Lung (tissue), 12 donors: ENCODE measurements around the gene PODNL1. TPM values are rescaled to one million over a fixed set of nuclear protein-coding genes. Genes with fewer than 3 reads are reported as not detected.

ENCODE experiments used
- ATAC-seq: fragments of 200-7000 bp; cut with Tn5 transposase; one replicate; pipeline ENCODE4 v1.9.1; 2020; ENCODE audit warnings: moderate number of reproducible peaks; ENCODE audit not compliant: insufficient read depth, low FRiP score
- DNase-seq, 3 donors: peaks; one replicate each; pipeline ENCODE4 v3.0.0-alpha.2; 2013 to 2017
- H3K27ac ChIP-seq, 2 donors: one replicate each; pipeline ENCODE4 v1.5.1; 2013; ENCODE audit warnings: mild to moderate bottlenecking in 2 of 2, moderate library complexity in 2 of 2, control low read depth in 1 of 2, inconsistent platforms in 1 of 2, low read depth in 1 of 2, low read length in 1 of 2
- H3K27me3 ChIP-seq, 3 donors: one replicate each; pipeline ENCODE4 v1.5.1; 2013; ENCODE audit warnings: low read length in 2 of 3; ENCODE audit not compliant: control insufficient read depth in 3 of 3, insufficient read depth in 3 of 3
- H3K36me3 ChIP-seq, 4 donors: one replicate each; pipeline ENCODE4 v1.5.1; 2013; ENCODE audit warnings: low read length in 4 of 4, mild to moderate bottlenecking in 1 of 4, moderate library complexity in 1 of 4; ENCODE audit not compliant: control insufficient read depth in 4 of 4, insufficient read depth in 4 of 4
- H3K4me1 ChIP-seq, 5 donors: one replicate each; pipeline ENCODE4 v1.5.1; 2013; ENCODE audit warnings: low read length in 5 of 5, mild to moderate bottlenecking in 2 of 5, moderate library complexity in 1 of 5; ENCODE audit not compliant: control insufficient read depth in 5 of 5, insufficient read depth in 5 of 5
- H3K4me3 ChIP-seq: one replicate; pipeline ENCODE4 v1.5.1; 2013; ENCODE audit warnings: mild to moderate bottlenecking, control low read depth, moderate library complexity
- H3K9ac ChIP-seq, 2 donors: one replicate each; pipeline ENCODE4 v1.5.1; 2013; ENCODE audit warnings: low read length in 2 of 2, control low read depth in 1 of 2; ENCODE audit not compliant: insufficient read depth in 1 of 2
- H3K9me3 ChIP-seq, 4 donors: one replicate each; pipeline ENCODE4 v1.5.1; 2013; ENCODE audit warnings: low read length in 3 of 4, mild to moderate bottlenecking in 1 of 4, moderate library complexity in 1 of 4; ENCODE audit not compliant: control insufficient read depth in 4 of 4, insufficient read depth in 3 of 4
- WGBS, 2 donors: extraction: QIAGEN DNeasy Blood & Tissue Kit; methylation state at CpG; one replicate each; pipeline ENCODE4 v1.1.7; 2013; 5-methylcytosine and 5-hydroxymethylcytosine counted together
- polyA plus RNA-seq, 2 donors: library from polyadenylated mRNA; stranded (reverse); fragments of 200-250 nt; gene quantifications; one replicate each; pipeline ENCODE4 v1.2.1, GENCODE V29; 2013
- total RNA-seq, 2 donors: library from RNA; depleted of rRNA in 1 of 2; stranded (reverse); fragments of >200 nt in 1 of 2; gene quantifications; one replicate each; pipeline ENCODE4 v1.2.1, GENCODE V29; 2014 to 2021
- TF ChIP-seq, protein P1 (sequence below): IDR thresholded peaks from 2 replicates; pipeline ENCODE4 v1.5.1; 2012; ENCODE audit warnings: mild to moderate bottlenecking; ENCODE audit errors: control extremely low read depth, extremely low read depth
- donor health status: control.
- donor health status: control.
- donor health status: Bipolar disorder and iron deficiency.
- donor health status: healthy.
- donor health status: DM: yes; HTN: yes; CAD: no.

The PODNL1 gene
- total and polyA plus RNA-seq, 4 donors: 0.55 to 6.4 (median 0.92) TPM

DNA sequence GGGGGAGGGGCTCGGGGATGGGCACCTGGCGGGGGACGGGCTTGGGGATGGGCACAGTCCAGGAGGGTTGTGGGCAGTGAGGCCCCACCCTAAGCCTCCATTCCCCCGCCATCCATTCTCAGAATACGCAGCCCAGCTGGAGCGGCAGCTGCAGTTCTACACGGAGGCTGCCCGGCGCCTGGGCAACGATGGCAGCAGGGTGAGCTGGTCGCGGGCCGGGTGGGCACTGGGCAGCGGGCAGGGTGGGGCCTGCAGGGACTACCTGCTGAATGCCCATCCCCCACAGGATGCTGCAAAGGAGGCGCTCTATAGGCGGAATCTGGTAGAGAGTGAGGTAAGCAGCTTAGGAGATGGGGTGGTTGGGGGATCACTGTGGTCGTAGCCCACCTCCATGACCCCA lies 8.3 kb downstream of the PODNL1 start:
- no peak for ATAC-seq
- DNase-seq: no peak
- Histone ChIP-seq H3K27ac (no peak overlapping the region), H3K4me1 (peaks cover 0 to 10% (median 0%) of the 10 kb centered on the region in 5 donors), H3K9ac (no peak overlapping the region), H3K4me3 (no peak overlapping the region), H3K36me3 (peaks cover 0 to 27% (median 2%) of the 10 kb centered on the region in 4 donors), H3K9me3 (no peaks in the 10 kb centered on the region), H3K27me3 (peaks cover 0 to 8% (median 0%) of the 10 kb centered on the region in 3 donors)
- WGBS, 2 donors: 91 to 93% methylated on average over 17 of the region's 17 CpGs
- TF ChIP-seq, protein P1, sequence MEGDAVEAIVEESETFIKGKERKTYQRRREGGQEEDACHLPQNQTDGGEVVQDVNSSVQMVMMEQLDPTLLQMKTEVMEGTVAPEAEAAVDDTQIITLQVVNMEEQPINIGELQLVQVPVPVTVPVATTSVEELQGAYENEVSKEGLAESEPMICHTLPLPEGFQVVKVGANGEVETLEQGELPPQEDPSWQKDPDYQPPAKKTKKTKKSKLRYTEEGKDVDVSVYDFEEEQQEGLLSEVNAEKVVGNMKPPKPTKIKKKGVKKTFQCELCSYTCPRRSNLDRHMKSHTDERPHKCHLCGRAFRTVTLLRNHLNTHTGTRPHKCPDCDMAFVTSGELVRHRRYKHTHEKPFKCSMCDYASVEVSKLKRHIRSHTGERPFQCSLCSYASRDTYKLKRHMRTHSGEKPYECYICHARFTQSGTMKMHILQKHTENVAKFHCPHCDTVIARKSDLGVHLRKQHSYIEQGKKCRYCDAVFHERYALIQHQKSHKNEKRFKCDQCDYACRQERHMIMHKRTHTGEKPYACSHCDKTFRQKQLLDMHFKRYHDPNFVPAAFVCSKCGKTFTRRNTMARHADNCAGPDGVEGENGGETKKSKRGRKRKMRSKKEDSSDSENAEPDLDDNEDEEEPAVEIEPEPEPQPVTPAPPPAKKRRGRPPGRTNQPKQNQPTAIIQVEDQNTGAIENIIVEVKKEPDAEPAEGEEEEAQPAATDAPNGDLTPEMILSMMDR: no peak

DNA sequence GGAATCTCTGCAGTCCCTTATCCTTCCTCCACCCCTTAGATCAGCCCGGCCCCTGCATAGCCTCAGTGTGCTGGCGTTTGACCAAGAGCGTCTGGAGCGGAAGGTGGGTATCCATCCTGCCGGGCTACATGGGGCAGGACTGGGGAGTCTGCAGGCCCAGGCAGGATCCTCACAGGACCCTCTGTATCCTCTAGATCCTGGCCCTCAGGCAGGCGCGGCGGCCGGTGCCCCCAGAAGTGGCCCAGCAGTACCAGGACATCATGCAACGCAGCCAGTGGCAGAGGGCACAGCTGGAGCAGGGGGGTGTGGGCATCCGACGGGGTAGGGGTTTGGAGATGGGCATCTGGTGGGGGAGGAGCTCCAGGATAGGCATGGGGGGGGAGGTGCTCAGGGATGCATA lies 8.9 kb downstream of the PODNL1 start:
- Histone ChIP-seq H3K4me1 (peaks cover 0 to 10% (median 0%) of the 10 kb centered on the region in 5 donors), H3K36me3 (peaks cover 0 to 29% (median 2%) of the 10 kb centered on the region in 4 donors), H3K4me3 (no peak overlapping the region), H3K9ac (no peak overlapping the region), H3K27me3 (peaks cover 0 to 1% (median 0%) of the 10 kb centered on the region in 3 donors), H3K27ac (no peak overlapping the region), H3K9me3 (no peaks in the 10 kb centered on the region)
- no peak for ATAC-seq
- TF ChIP-seq, protein P1: no peak
- DNase-seq: no peak
- WGBS, 2 donors: 87 to 90% methylated on average over 12 of the region's 12 CpGs

DNA sequence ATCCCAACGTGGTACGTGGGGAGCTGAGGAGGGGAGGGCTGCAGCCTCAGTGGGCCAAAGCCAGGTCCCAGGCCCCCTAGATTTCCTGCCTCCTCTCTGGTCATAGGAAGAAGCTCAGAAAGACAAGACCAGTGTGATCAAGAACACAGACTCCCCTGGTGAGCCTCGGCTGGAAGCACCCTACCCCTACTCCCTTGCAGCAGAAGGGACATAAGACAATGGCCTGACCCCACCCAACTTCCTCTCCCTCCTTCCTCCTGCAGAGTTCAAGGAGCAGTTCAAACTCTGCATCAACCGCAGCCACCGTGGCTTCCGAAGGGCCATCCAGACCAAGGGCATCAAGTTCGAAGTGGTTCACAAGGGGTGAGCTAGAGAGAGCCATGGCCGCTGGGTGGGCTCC lies 11.5 kb downstream of the PODNL1 start:
- H3K9me3 ChIP-seq: no peaks in the 10 kb centered on the region
- peaks cover 0 to 10% (median 0%) of the 10 kb centered on the region in 5 donors for H3K4me1 ChIP-seq
- peak overlapping the region in 1 of 2 donors; percentile 75 for H3K27ac ChIP-seq
- H3K27me3 ChIP-seq: no peaks in the 10 kb centered on the region
- TF ChIP-seq, protein P1: no peak
- WGBS, 2 donors: 64 to 75% methylated on average over 8 of the region's 8 CpGs
- DNase-seq (no peak), ATAC-seq (no peak)
- no peak overlapping the region for H3K4me3 ChIP-seq
- no peak overlapping the region for H3K9ac ChIP-seq
- peaks cover 0 to 38% (median 5%) of the 10 kb centered on the region in 4 donors for H3K36me3 ChIP-seq

DNA sequence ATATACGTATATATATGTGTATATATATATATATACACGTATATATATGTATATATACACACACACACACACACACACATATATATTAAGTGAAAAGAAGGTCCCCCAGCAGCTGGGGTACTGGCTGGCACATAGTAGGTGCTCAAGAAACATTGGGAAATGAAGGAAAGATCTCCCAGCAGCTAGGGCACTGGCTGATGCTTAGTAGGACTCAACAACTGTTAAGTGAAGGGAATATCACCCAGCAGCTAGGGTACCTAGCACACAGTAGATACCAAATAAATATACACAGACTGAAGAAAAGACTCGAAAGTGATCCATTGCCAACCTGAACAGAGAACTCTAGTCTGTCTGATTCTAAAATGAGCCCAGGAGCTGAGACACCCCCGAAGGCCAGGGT lies 12.2 kb downstream of the PODNL1 start:
- WGBS, 2 donors: 78 to 93% methylated on average over 4 of the region's 4 CpGs
- no peak overlapping the region for H3K4me3 ChIP-seq
- peaks cover 0 to under 1% (median 0%) of the 10 kb centered on the region in 4 donors for H3K9me3 ChIP-seq
- no peak overlapping the region for H3K9ac ChIP-seq
- peak overlapping the region in 1 of 2 donors; percentile 75 for H3K27ac ChIP-seq
- peaks cover 0 to 43% (median 13%) of the 10 kb centered on the region in 4 donors for H3K36me3 ChIP-seq
- DNase-seq (no peak), ATAC-seq (no peak)
- no peaks in the 10 kb centered on the region for H3K27me3 ChIP-seq
- H3K4me1 ChIP-seq: peaks cover 0 to 10% (median 0%) of the 10 kb centered on the region in 5 donors
- TF ChIP-seq, protein P1: no peak
